RWPE1 (cell line): ENCODE data around the gene FAM234A.
A peak's percentile ranks its signal among the peaks of the same experiment; 100 is the strongest.
"Not testable (repeated sequence)": the region's sequence is repeated elsewhere in the genome, so short reads cannot be mapped to it uniquely, and the experiment has no call there.

Experiments used
- CTCF ChIA-PET: fragments of 350-600 bp; sonication (Branson Sonifier 250); formaldehyde crosslinking; extraction: SDS; loops from one replicate; lab custom pipeline; 2021; lab: Yijun Ruan, JAX
- POLR2A ChIA-PET: fragments of 400-600 bp; formaldehyde crosslinking; extraction: SDS; loops from one replicate; lab custom pipeline; 2020; ENCODE audit warnings: antibody characterized with exemption; ENCODE audit not compliant: low non-redundant PET; lab: Yijun Ruan, JAX
- DNase-seq: peaks from one replicate; pipeline ENCODE4 v3.0.0; 2012; ENCODE audit warnings: low spot score
- H3K27ac ChIP-seq: fragments of 450-650 bp; 2 replicates; pipeline ENCODE4 v1.5.1; 2017
- CTCF ChIP-seq: fragments of 450-650 bp; conservative IDR thresholded peaks from 2 replicates; pipeline ENCODE4 v1.5.1; 2017; ENCODE audit warnings: low read depth, mild to moderate bottlenecking

FAM234A gene

GRCh38 chr16:266258-267164 is 31.9 kb downstream of the FAM234A start:
- H3K27ac ChIP-seq = peak overlapping the region; percentile 48; the same call in 1 of the 2 replicates
- CTCF ChIA-PET = interaction anchor here (0.7 kb wide), 1 partner anchor 27 kb away, joined by 5 read pairs; no protein-coding TSS in a partner anchor

GRCh38 chr16:267562-267961 is 32.9 kb downstream of the FAM234A start:
- H3K27ac ChIP-seq, DNase-seq, CTCF ChIA-PET, POLR2A ChIA-PET: not testable (repeated sequence)

More at GRCh38 chr16:266258-267164, 31.9 kb downstream of the FAM234A start:
- TF ChIP-seq CTCF = no peak
- DNase-seq = no peak
- POLR2A ChIA-PET = no interaction called here

GRCh38 chr16:268141-269053 is 33.8 kb downstream of the FAM234A start:
- ChIA-PET POLR2A (no interaction called here), CTCF (interaction anchor here (1.5 kb wide), 1 partner anchor 93 kb away, joined by 5 read pairs; no protein-coding TSS in a partner anchor)
- no peak overlapping the region for H3K27ac ChIP-seq
- DNase-seq = no peak
- no peak for TF ChIP-seq CTCF

GRCh38 chr16:269061-269796 is 34.6 kb downstream of the FAM234A start:
- ChIA-PET POLR2A (interaction anchor here (0.6 kb wide), 1 partner anchor 1771 kb away, joined by 3 read pairs; no protein-coding TSS in a partner anchor), CTCF (interaction anchor here (1.5 kb wide), 1 partner anchor 93 kb away, joined by 5 read pairs; no protein-coding TSS in a partner anchor)
- no peak for DNase-seq
- no peak overlapping the region for H3K27ac ChIP-seq
- TF ChIP-seq CTCF = no peak

- CTCF ChIA-PET = no interaction called here
- TF ChIP-seq CTCF = no peak
- POLR2A ChIA-PET = no interaction called here
- no peak for DNase-seq
- no peak overlapping the region for H3K27ac ChIP-seq
Observed at GRCh38 chr16:270381-271255, 36.0 kb downstream of the FAM234A start.
